PC-9 (cell line): Measurements from ENCODE around the gene UVSSA.

Experiments used
- EZH2 ChIP-seq: fragments of 200-600 bp; sonication (generic); IDR thresholded peaks from 2 replicates; pipeline ENCODE4 v1.8.0; 2017; ENCODE audit warnings: antibody characterized with exemption, low read depth
- TF ChIP-seq, protein P1 (sequence below): fragments of 200-600 bp; sonication (generic); conservative IDR thresholded peaks from 2 replicates; pipeline ENCODE4 v1.6.1; 2017; ENCODE audit warnings: mixed run types, antibody characterized with exemption, mild to moderate bottlenecking, moderate library complexity

DNA sequence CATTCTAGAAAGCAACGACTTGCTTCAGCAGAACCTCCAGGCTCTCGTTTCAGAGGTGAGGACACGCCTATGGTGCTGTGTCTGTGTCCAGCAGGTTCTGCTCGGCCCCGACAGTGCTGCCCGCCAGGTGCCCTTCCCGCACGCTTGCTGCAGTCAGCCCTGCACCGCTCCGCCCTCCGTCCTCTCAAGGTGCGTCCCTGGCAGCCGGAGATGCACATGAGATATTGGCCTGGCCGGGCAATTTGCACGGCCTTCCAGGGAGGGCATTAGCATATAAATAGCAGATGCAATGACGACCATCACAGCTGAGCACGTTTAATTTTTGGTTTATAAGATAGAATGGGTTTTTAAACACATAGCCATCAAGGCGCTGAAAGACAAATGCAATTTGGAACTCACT is 14.4 kb downstream of the UVSSA start:
- TF ChIP-seq EZH2, result no peak
- TF ChIP-seq, protein P1, sequence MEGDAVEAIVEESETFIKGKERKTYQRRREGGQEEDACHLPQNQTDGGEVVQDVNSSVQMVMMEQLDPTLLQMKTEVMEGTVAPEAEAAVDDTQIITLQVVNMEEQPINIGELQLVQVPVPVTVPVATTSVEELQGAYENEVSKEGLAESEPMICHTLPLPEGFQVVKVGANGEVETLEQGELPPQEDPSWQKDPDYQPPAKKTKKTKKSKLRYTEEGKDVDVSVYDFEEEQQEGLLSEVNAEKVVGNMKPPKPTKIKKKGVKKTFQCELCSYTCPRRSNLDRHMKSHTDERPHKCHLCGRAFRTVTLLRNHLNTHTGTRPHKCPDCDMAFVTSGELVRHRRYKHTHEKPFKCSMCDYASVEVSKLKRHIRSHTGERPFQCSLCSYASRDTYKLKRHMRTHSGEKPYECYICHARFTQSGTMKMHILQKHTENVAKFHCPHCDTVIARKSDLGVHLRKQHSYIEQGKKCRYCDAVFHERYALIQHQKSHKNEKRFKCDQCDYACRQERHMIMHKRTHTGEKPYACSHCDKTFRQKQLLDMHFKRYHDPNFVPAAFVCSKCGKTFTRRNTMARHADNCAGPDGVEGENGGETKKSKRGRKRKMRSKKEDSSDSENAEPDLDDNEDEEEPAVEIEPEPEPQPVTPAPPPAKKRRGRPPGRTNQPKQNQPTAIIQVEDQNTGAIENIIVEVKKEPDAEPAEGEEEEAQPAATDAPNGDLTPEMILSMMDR, result no peak
